ENCODE results near the gene PLCE1.

Gene PLCE1

GRCh38 chr10:93999401-93999851, 5.7 kb downstream of the PLCE1 start:
- H3K4me1 ChIP-seq (ENCODE audit: insufficient read depth, low read length): peaks cover 5% of the 10 kb centered on the region
- H3K27me3 ChIP-seq (ENCODE audit: insufficient read depth, low read length): peaks cover 8% of the 10 kb centered on the region
- H3K4me3 ChIP-seq (ENCODE audit: low read length): no peak overlapping the region
- no peak overlapping the region for H2AFZ ChIP-seq (ENCODE audit: low read depth, low read length)
- H3K9me3 ChIP-seq (ENCODE audit: low read length): no peaks in the 10 kb centered on the region
- H3K36me3 ChIP-seq (ENCODE audit: insufficient read depth, low read length): no peaks in the 10 kb centered on the region

GRCh38 chr10:94000638-94001415, 7.1 kb downstream of the PLCE1 start:
- H3K36me3 ChIP-seq (ENCODE audit: insufficient read depth, low read length): no peaks in the 10 kb centered on the region
- H3K27me3 ChIP-seq (ENCODE audit: insufficient read depth, low read length): no peaks in the 10 kb centered on the region
- no peak overlapping the region for H2AFZ ChIP-seq (ENCODE audit: low read depth, low read length)
- peaks cover 5% of the 10 kb centered on the region for H3K4me1 ChIP-seq (ENCODE audit: insufficient read depth, low read length)
- H3K4me3 ChIP-seq (ENCODE audit: low read length): no peak overlapping the region
- no peaks in the 10 kb centered on the region for H3K9me3 ChIP-seq (ENCODE audit: low read length)

GRCh38 chr10:94001416-94001810, 7.7 kb downstream of the PLCE1 start:
- peak overlapping the region; percentile 4 for H2AFZ ChIP-seq (ENCODE audit: low read depth, low read length)
- H3K4me3 ChIP-seq (ENCODE audit: low read length): no peak overlapping the region
- H3K4me1 ChIP-seq (ENCODE audit: insufficient read depth, low read length): peaks cover 5% of the 10 kb centered on the region
- no peaks in the 10 kb centered on the region for H3K27me3 ChIP-seq (ENCODE audit: insufficient read depth, low read length)
- H3K36me3 ChIP-seq (ENCODE audit: insufficient read depth, low read length): no peaks in the 10 kb centered on the region
- no peaks in the 10 kb centered on the region for H3K9me3 ChIP-seq (ENCODE audit: low read length)

GRCh38 chr10:94002156-94002555, 8.4 kb downstream of the PLCE1 start:
- no peaks in the 10 kb centered on the region for H3K36me3 ChIP-seq (ENCODE audit: insufficient read depth, low read length)
- H3K4me1 ChIP-seq (ENCODE audit: insufficient read depth, low read length): peaks cover 5% of the 10 kb centered on the region
- H3K9me3 ChIP-seq (ENCODE audit: low read length): no peaks in the 10 kb centered on the region
- no peaks in the 10 kb centered on the region for H3K27me3 ChIP-seq (ENCODE audit: insufficient read depth, low read length)
- peak overlapping the region; percentile 4 for H2AFZ ChIP-seq (ENCODE audit: low read depth, low read length)
- no peak overlapping the region for H3K4me3 ChIP-seq (ENCODE audit: low read length)

GRCh38 chr10:94003488-94003887, 9.8 kb downstream of the PLCE1 start:
- no peaks in the 10 kb centered on the region for H3K9me3 ChIP-seq (ENCODE audit: low read length)
- H3K27me3 ChIP-seq (ENCODE audit: insufficient read depth, low read length): no peaks in the 10 kb centered on the region
- H3K4me1 ChIP-seq (ENCODE audit: insufficient read depth, low read length): peaks cover 5% of the 10 kb centered on the region
- H2AFZ ChIP-seq (ENCODE audit: low read depth, low read length): no peak overlapping the region
- H3K36me3 ChIP-seq (ENCODE audit: insufficient read depth, low read length): no peaks in the 10 kb centered on the region
- H3K4me3 ChIP-seq (ENCODE audit: low read length): no peak overlapping the region

- peaks cover 5% of the 10 kb centered on the region for H3K4me1 ChIP-seq (ENCODE audit: insufficient read depth, low read length)
- no peak overlapping the region for H3K4me3 ChIP-seq (ENCODE audit: low read length)
- H3K27me3 ChIP-seq (ENCODE audit: insufficient read depth, low read length): no peaks in the 10 kb centered on the region
- H2AFZ ChIP-seq (ENCODE audit: low read depth, low read length): no peak overlapping the region
- H3K9me3 ChIP-seq (ENCODE audit: low read length): no peaks in the 10 kb centered on the region
- no peaks in the 10 kb centered on the region for H3K36me3 ChIP-seq (ENCODE audit: insufficient read depth, low read length)
These were observed 11.3 kb downstream of the PLCE1 start for GRCh38 chr10:94005050-94005449.

GRCh38 chr10:94006591-94007550, 13.1 kb downstream of the PLCE1 start:
- Histone ChIP-seq H3K4me3 (ENCODE audit: low read length) (no peak overlapping the region), H3K36me3 (ENCODE audit: insufficient read depth, low read length) (no peaks in the 10 kb centered on the region), H3K4me1 (ENCODE audit: insufficient read depth, low read length) (no peaks in the 10 kb centered on the region), H2AFZ (ENCODE audit: low read depth, low read length) (no peak overlapping the region), H3K27me3 (ENCODE audit: insufficient read depth, low read length) (no peaks in the 10 kb centered on the region), H3K9me3 (ENCODE audit: low read length) (no peaks in the 10 kb centered on the region)

- H3K9me3 ChIP-seq (ENCODE audit: low read length): no peaks in the 10 kb centered on the region
- no peak overlapping the region for H2AFZ ChIP-seq (ENCODE audit: low read depth, low read length)
- H3K27me3 ChIP-seq (ENCODE audit: insufficient read depth, low read length): no peaks in the 10 kb centered on the region
- H3K36me3 ChIP-seq (ENCODE audit: insufficient read depth, low read length): no peaks in the 10 kb centered on the region
- no peak overlapping the region for H3K4me3 ChIP-seq (ENCODE audit: low read length)
- H3K4me1 ChIP-seq (ENCODE audit: insufficient read depth, low read length): no peaks in the 10 kb centered on the region
These were observed 14.8 kb downstream of the PLCE1 start for GRCh38 chr10:94008526-94008925.

GRCh38 chr10:94010116-94010515, 16.4 kb downstream of the PLCE1 start:
- H3K4me1 ChIP-seq (ENCODE audit: insufficient read depth, low read length): no peaks in the 10 kb centered on the region
- H2AFZ ChIP-seq (ENCODE audit: low read depth, low read length): no peak overlapping the region
- no peak overlapping the region for H3K4me3 ChIP-seq (ENCODE audit: low read length)
- no peaks in the 10 kb centered on the region for H3K36me3 ChIP-seq (ENCODE audit: insufficient read depth, low read length)
- H3K9me3 ChIP-seq (ENCODE audit: low read length): no peaks in the 10 kb centered on the region
- no peaks in the 10 kb centered on the region for H3K27me3 ChIP-seq (ENCODE audit: insufficient read depth, low read length)

- Histone ChIP-seq H3K36me3 (ENCODE audit: insufficient read depth, low read length) (no peaks in the 10 kb centered on the region), H3K4me1 (ENCODE audit: insufficient read depth, low read length) (no peaks in the 10 kb centered on the region), H3K4me3 (ENCODE audit: low read length) (no peak overlapping the region), H3K9me3 (ENCODE audit: low read length) (no peaks in the 10 kb centered on the region), H3K27me3 (ENCODE audit: insufficient read depth, low read length) (no peaks in the 10 kb centered on the region), H2AFZ (ENCODE audit: low read depth, low read length) (no peak overlapping the region)
These were observed 17.2 kb downstream of the PLCE1 start for GRCh38 chr10:94010886-94011285.

- Histone ChIP-seq H3K4me1 (ENCODE audit: insufficient read depth, low read length) (no peaks in the 10 kb centered on the region), H3K9me3 (ENCODE audit: low read length) (no peaks in the 10 kb centered on the region), H2AFZ (ENCODE audit: low read depth, low read length) (no peak overlapping the region)
These were observed 17.6 kb downstream of the PLCE1 start for GRCh38 chr10:94011296-94011695.

GRCh38 chr10:94012834-94013233, 19.1 kb downstream of the PLCE1 start:
- Histone ChIP-seq H3K36me3 (ENCODE audit: insufficient read depth, low read length) (no peaks in the 10 kb centered on the region), H2AFZ (ENCODE audit: low read depth, low read length) (no peak overlapping the region), H3K4me1 (ENCODE audit: insufficient read depth, low read length) (no peaks in the 10 kb centered on the region), H3K27me3 (ENCODE audit: insufficient read depth, low read length) (no peaks in the 10 kb centered on the region), H3K9me3 (ENCODE audit: low read length) (no peaks in the 10 kb centered on the region), H3K4me3 (ENCODE audit: low read length) (no peak overlapping the region)

More at GRCh38 chr10:94011296-94011695, 17.6 kb downstream of the PLCE1 start:
- Histone ChIP-seq H3K27me3 (ENCODE audit: insufficient read depth, low read length) (no peaks in the 10 kb centered on the region), H3K4me3 (ENCODE audit: low read length) (no peak overlapping the region), H3K36me3 (ENCODE audit: insufficient read depth, low read length) (no peaks in the 10 kb centered on the region)

- no peak overlapping the region for H3K4me3 ChIP-seq (ENCODE audit: low read length)
- no peak overlapping the region for H2AFZ ChIP-seq (ENCODE audit: low read depth, low read length)
- no peaks in the 10 kb centered on the region for H3K36me3 ChIP-seq (ENCODE audit: insufficient read depth, low read length)
- H3K4me1 ChIP-seq (ENCODE audit: insufficient read depth, low read length): no peaks in the 10 kb centered on the region
- no peaks in the 10 kb centered on the region for H3K27me3 ChIP-seq (ENCODE audit: insufficient read depth, low read length)
- no peaks in the 10 kb centered on the region for H3K9me3 ChIP-seq (ENCODE audit: low read length)
These were observed 19.6 kb downstream of the PLCE1 start for GRCh38 chr10:94013331-94013760.

Measured in neuron (in vitro differentiated cells).